GM12878 (cell line): Measurements from ENCODE around the gene CCSER1. TPM values are rescaled to one million over a fixed set of nuclear protein-coding genes. Genes with fewer than 3 reads are reported as not detected.
"Not testable (repeated sequence)": the region's sequence is repeated elsewhere in the genome, so short reads cannot be mapped to it uniquely, and the experiment has no call there.

Experiments used
- ATAC-seq: fragments of 200-7000 bp; cut with Tn5 transposase; 3 replicates; pipeline ENCODE4 v1.9.1; 2020; ENCODE audit warnings: mild to moderate bottlenecking, moderate library complexity
- BruUV-seq: library from RNA; stranded (reverse); fragments of 400-500 nt; replicated peaks from 2 replicates; lab custom pipeline; 2021; lab: Mats Ljungman, UMichigan
- CTCF ChIA-PET: fragments of 300-600 bp; sonication (Branson Sonifier 250); formaldehyde crosslinking; extraction: SDS; loops from one replicate; lab custom pipeline; 2021; ENCODE audit warnings: inconsistent platforms; lab: Yijun Ruan, JAX
- POLR2A ChIA-PET: fragments of 350-600 bp; formaldehyde crosslinking; extraction: SDS; loops from one replicate; lab custom pipeline; 2021; ENCODE audit warnings: inconsistent platforms; lab: Charles Lee
- RAD21 ChIA-PET: fragments of 300-600 bp; sonication (Branson Sonifier 250); formaldehyde crosslinking; loops from one replicate; lab custom pipeline; 2023; ENCODE audit warnings: antibody characterized with exemption; ENCODE audit not compliant: unreplicated experiment; lab: Charles Lee
- SMC1A ChIA-PET: fragments of 300-600 bp; sonication (Branson Sonifier 250); formaldehyde crosslinking; loops from one replicate; lab custom pipeline; 2023; ENCODE audit not compliant: unreplicated experiment, uncharacterized antibody; lab: Charles Lee
- DNase-seq: peaks from one replicate; pipeline ENCODE4 v3.0.0-alpha.2; 2011; ENCODE audit warnings: low read depth, low spot score
- FAIRE-seq: peaks from 3 replicates; lab custom pipeline; 2011; peaks lifted over from hg19 to GRCh38; lab: Jason Lieb, UNC
- H2AFZ ChIP-seq: 2 replicates; pipeline ENCODE4 v1.6.0; 2011; ENCODE audit warnings: low read depth, low read length, control low read depth; ENCODE audit not compliant: control insufficient read depth
- H3K27ac ChIP-seq: 2 replicates; pipeline ENCODE4 v1.5.1; 2011; ENCODE audit warnings: control low read depth; ENCODE audit not compliant: control insufficient read depth, insufficient read depth
- H3K27me3 ChIP-seq, 2 experiments: replicated peaks in 1 of 2; 2 replicates each; pipeline versions ENCODE4 v1.6.0 to v1.6.1; 2011; ENCODE audit warnings: low read length in 1 of 2; ENCODE audit not compliant: control insufficient read depth in 2 of 2, insufficient read depth in 2 of 2
- H3K36me3 ChIP-seq, 2 experiments: 2 replicates each; pipeline ENCODE4 v1.5.1; 2011; ENCODE audit warnings: low read length in 1 of 2; ENCODE audit not compliant: control insufficient read depth in 2 of 2, insufficient read depth in 2 of 2
- H3K4me1 ChIP-seq: 2 replicates; pipeline ENCODE4 v1.6.1; 2011; ENCODE audit warnings: mild to moderate bottlenecking, low read length, moderate library complexity, mixed read lengths; ENCODE audit not compliant: control insufficient read depth, insufficient read depth
- H3K4me2 ChIP-seq: 2 replicates; pipeline ENCODE4 v1.6.0; 2011; ENCODE audit warnings: control low read depth; ENCODE audit not compliant: control insufficient read depth, insufficient read depth
- H3K4me3 ChIP-seq: fragments of 200-600 bp; sonication (generic); 2 replicates; pipeline ENCODE4 v1.5.1; 2016
- H3K79me2 ChIP-seq: 2 replicates; pipeline ENCODE4 v1.6.0; 2011; ENCODE audit warnings: low read length; ENCODE audit not compliant: control insufficient read depth, insufficient read depth
- H3K9ac ChIP-seq: 2 replicates; pipeline ENCODE4 v1.8.0; 2011; ENCODE audit warnings: low read length, control low read depth, mixed read lengths; ENCODE audit not compliant: control insufficient read depth, insufficient read depth
- H3K9me3 ChIP-seq: replicated peaks from 3 replicates; pipeline ENCODE4 v1.5.1; 2011; ENCODE audit warnings: mild to moderate bottlenecking, low read length; ENCODE audit not compliant: control insufficient read depth, insufficient read depth
- H4K20me1 ChIP-seq: 2 replicates; pipeline ENCODE4 v1.6.0; 2011; ENCODE audit not compliant: control insufficient read depth, insufficient read depth
- JUNB ChIP-seq: IDR thresholded peaks from 2 replicates; pipeline ENCODE4 v1.6.1; 2016; ENCODE audit warnings: antibody characterized with exemption, mild to moderate bottlenecking
- REST ChIP-seq: IDR thresholded peaks from 2 replicates; pipeline ENCODE4 v1.6.1; 2012; ENCODE audit warnings: mild to moderate bottlenecking, low read depth, low read length
- WGBS: methylation state at CpG from one replicate; pipeline ENCODE4 v1.1.6; 2016; ENCODE audit warnings: low lambda C conversion rate; ENCODE audit not compliant: insufficient replicate concordance, insufficient coverage; ENCODE audit errors: missing lambda C conversion rate; 5-methylcytosine and 5-hydroxymethylcytosine counted together
- in situ Hi-C: fragments of 300-500 bp; cut with MboI; formaldehyde crosslinking; loops from 9 replicates; pipeline ENCODE4 v1.14.3; 2018; ENCODE audit warnings: mixed read lengths
- intact Hi-C: fragments of 100-400 bp; cut with micrococcal nuclease; formaldehyde crosslinking; loops from one replicate; pipeline ENCODE4 v1.14.2; 2022; ENCODE audit not compliant: unreplicated experiment
- polyA plus RNA-seq, 11 experiments: library from polyadenylated mRNA; depleted of rRNA in 4 of 11; unstranded in 6 of 11; stranded (reverse) in 5 of 11; fragments of >200 nt; fragmentation: Nextera tagmentation in 4 of 11; fragmentation: Illumina TruSeq in 1 of 11; extraction: Ambion mirVana in 4 of 11; extraction: Trizol in 1 of 11; gene quantifications; 1 replicate in 1 of 11; 2 replicates in 10 of 11; pipeline versions ENCODE4 v1.2.1 to v1.2.3, GENCODE V29; 2011 to 2016; ENCODE audit warnings: inconsistent platforms in 2 of 11, missing spikeins in 2 of 11, low read depth in 1 of 11
- total RNA-seq, 4 experiments: library from RNA; depleted of rRNA in 3 of 4; stranded (reverse); fragments of >200 nt in 3 of 4; fragmentation: Illumina TruSeq in 1 of 4; extraction: Trizol in 1 of 4; gene quantifications; 2 replicates each; pipeline versions ENCODE4 v1.2.1 to v1.2.3, GENCODE V29; 2013 to 2021

The CCSER1 gene
- total and polyA plus RNA-seq, 10 of the 15 experiments (the other 5 are each of a cell fraction or from before 2014, with no cell fraction given), result 0.22 to 2.7 (median 1.0) TPM

GRCh38 chr4:90705501-90705900, 578.3 kb downstream of the CCSER1 start:
- H3K9me3 ChIP-seq, H3K27me3 ChIP-seq, H4K20me1 ChIP-seq, H3K36me3 ChIP-seq, RAD21 ChIA-PET, CTCF ChIA-PET, H3K4me1 ChIP-seq, H2AFZ ChIP-seq, in situ Hi-C loops, H3K4me3 ChIP-seq, DNase-seq, intact Hi-C loops, POLR2A ChIA-PET, BruUV-seq, H3K27ac ChIP-seq, H3K4me2 ChIP-seq, FAIRE-seq, SMC1A ChIA-PET, H3K79me2 ChIP-seq, H3K9ac ChIP-seq, ATAC-seq: not testable (repeated sequence)
- WGBS, result 5% methylated on average over 6 of the region's 6 CpGs

GRCh38 chr4:90715242-90715641, 588.0 kb downstream of the CCSER1 start:
- intact Hi-C loops, result no loop called here
- 0% methylated on average over 1 of the region's 1 CpG for WGBS
- Histone ChIP-seq H3K9ac (no peak overlapping the region), H2AFZ (no peak overlapping the region), H3K27ac (no peak overlapping the region), H3K9me3 (no peaks in the 10 kb centered on the region), H3K79me2 (no peaks in the 10 kb centered on the region), H3K4me3 (no peak overlapping the region), H3K36me3 (no peaks in the 10 kb centered on the region), H3K4me1 (no peaks in the 10 kb centered on the region), H4K20me1 (no peaks in the 10 kb centered on the region), H3K27me3 (no peaks in the 10 kb centered on the region), H3K4me2 (no peak overlapping the region)
- ChIA-PET RAD21 (interaction anchor here (0.5 kb wide), 1 partner anchor 1561 kb away, joined by 3 read pairs; no protein-coding TSS in a partner anchor), POLR2A (no interaction called here), SMC1A (interaction anchor here (1.6 kb wide), 1 partner anchor 20 kb away, joined by 4 read pairs; no protein-coding TSS in a partner anchor), CTCF (interaction anchor here (0.6 to 0.9 kb wide), 3 partner anchors 43 to 1640 kb away, joined by 3 to 4 read pairs (median 3); no protein-coding TSS in a partner anchor)
- no peak for DNase-seq
- no TSS peak for BruUV-seq
- ATAC-seq, result 0 out of 3 replicates have a peak, but pooled peaks have one; percentile 27
- FAIRE-seq, result no peak
- TF ChIP-seq REST (no peak), JUNB (peak; percentile 44; the same call in 1 of the 2 replicates)
- in situ Hi-C loops, result no loop called here
